ENCODE measurements around the gene NLRX1. TPM values are rescaled to one million over a fixed set of nuclear protein-coding genes. Genes with fewer than 3 reads are reported as not detected.

NLRX1 gene
- total and polyA plus RNA-seq, 2 donors (not counting 3 experiments of a cell fraction or from before 2014, with no cell fraction given), result 15.1 to 15.5 TPM

DNA sequence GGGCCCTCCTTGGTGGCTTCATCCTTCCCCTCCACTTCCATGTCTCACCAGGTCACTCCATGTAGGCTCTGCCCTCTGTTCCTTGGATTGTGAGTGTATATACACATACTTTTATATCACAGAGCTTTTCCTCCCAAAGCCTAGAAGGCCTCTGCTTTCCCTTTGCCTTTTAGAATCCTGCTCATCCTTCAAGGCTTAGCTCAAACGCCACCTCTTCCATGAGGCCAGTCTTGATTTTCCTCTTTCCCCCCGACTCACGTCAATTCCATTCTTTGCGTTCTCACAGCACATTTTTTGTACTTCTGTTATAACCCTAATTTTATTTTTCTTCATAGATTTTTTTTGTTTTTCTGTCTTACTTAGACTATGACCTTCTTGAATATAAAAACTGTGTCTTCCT is 15.9 kb upstream of the NLRX1 start:
- H3K4me3 ChIP-seq (replicated peaks in 1 of 3; ENCODE audit: insufficient read depth in 1 of 3, low read depth in 1 of 3, low read length in 3 of 3), result no peak overlapping the region
- no peak overlapping the region for H3K9ac ChIP-seq (replicated peaks; ENCODE audit: extremely low read depth, insufficient read depth, low read length)
- TF ChIP-seq MYC (IDR thresholded peaks at IDR 0.05; ENCODE audit: low read depth, low read length) (no peak), JUN (IDR thresholded peaks at IDR 0.05; ENCODE audit: borderline replicate concordance, insufficient read depth, insufficient read length, low read depth) (no peak), FOS (IDR thresholded peaks at IDR 0.05; ENCODE audit: borderline replicate concordance, insufficient read depth, low read length) (no peak), POLR2AphosphoS5 (IDR thresholded peaks at IDR 0.05; ENCODE audit: insufficient read depth, low read depth, low read length) (no peak), GATA2 (IDR thresholded peaks at IDR 0.05; ENCODE audit: insufficient read depth, insufficient read length, low read depth, low read length) (no peak), POLR2A (IDR thresholded peaks at IDR 0.05; ENCODE audit: low read depth, low read length) (no peak)
- TF ChIP-seq, protein P1, sequence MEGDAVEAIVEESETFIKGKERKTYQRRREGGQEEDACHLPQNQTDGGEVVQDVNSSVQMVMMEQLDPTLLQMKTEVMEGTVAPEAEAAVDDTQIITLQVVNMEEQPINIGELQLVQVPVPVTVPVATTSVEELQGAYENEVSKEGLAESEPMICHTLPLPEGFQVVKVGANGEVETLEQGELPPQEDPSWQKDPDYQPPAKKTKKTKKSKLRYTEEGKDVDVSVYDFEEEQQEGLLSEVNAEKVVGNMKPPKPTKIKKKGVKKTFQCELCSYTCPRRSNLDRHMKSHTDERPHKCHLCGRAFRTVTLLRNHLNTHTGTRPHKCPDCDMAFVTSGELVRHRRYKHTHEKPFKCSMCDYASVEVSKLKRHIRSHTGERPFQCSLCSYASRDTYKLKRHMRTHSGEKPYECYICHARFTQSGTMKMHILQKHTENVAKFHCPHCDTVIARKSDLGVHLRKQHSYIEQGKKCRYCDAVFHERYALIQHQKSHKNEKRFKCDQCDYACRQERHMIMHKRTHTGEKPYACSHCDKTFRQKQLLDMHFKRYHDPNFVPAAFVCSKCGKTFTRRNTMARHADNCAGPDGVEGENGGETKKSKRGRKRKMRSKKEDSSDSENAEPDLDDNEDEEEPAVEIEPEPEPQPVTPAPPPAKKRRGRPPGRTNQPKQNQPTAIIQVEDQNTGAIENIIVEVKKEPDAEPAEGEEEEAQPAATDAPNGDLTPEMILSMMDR (IDR thresholded peaks at IDR 0.05; ENCODE audit: extremely low read depth in 1 of 2, insufficient read depth in 1 of 2, low read depth in 1 of 2, low read length in 2 of 2), result no peak
- no peaks in the 10 kb centered on the region for H3K9me1 ChIP-seq (replicated peaks; ENCODE audit: control insufficient read depth, extremely low read depth, insufficient read depth, low read length)
- H3K9me3 ChIP-seq (replicated peaks; ENCODE audit: control insufficient read depth, insufficient read depth, low read length), result no peaks in the 10 kb centered on the region
- POLR2A ChIA-PET, result no interaction called here
- no peak overlapping the region for H3K4me2 ChIP-seq (ENCODE audit: insufficient read depth, low read length)
- FAIRE-seq (no peak), DNase-seq (ENCODE audit: low read depth, low spot score) (no peak)
- peaks cover 4% of the 10 kb centered on the region for H3K4me1 ChIP-seq (ENCODE audit: control insufficient read depth, extremely low read depth, insufficient read depth, low read length)
- dilution Hi-C loops (cut with MboI; ENCODE audit: extremely low pct_ligation_motif_present, low sequenced_read_pairs) (no loop called here), intact Hi-C loops (cut with micrococcal nuclease) (loop anchor here (10.0 kb wide), 1 partner anchor 312 kb away; no protein-coding TSS in a partner anchor)
- H3K27me3 ChIP-seq (ENCODE audit: control insufficient read depth in 2 of 2, insufficient read depth in 2 of 2, low read length in 2 of 2), result no peaks in the 10 kb centered on the region
- CTCF ChIA-PET, result interaction anchor here (0.9 to 1.7 kb wide), 6 partner anchors 10 to 40 kb away, joined by 3 to 6 read pairs (median 4); partner anchors contain the start of gene NLRX1
- BruUV-seq (replicated peaks), result no TSS peak
- H2AFZ ChIP-seq (ENCODE audit: low read depth, low read length), result no peak overlapping the region
- no peaks in the 10 kb centered on the region for H3K79me2 ChIP-seq (ENCODE audit: control insufficient read depth, insufficient read depth, low read length)
- no peak overlapping the region for H3K27ac ChIP-seq (ENCODE audit: insufficient read depth, low read depth, low read length)
- H4K20me1 ChIP-seq (replicated peaks; ENCODE audit: control insufficient read depth, extremely low read depth, insufficient read depth, low read length), result no peaks in the 10 kb centered on the region
- no peaks in the 10 kb centered on the region for H3K36me3 ChIP-seq (ENCODE audit: control insufficient read depth in 2 of 2, extremely low read depth in 1 of 2, insufficient read depth in 2 of 2, low read length in 2 of 2)
